ENCODE measurements around the gene P4HA1.
"Not testable (repeated sequence)": the region's sequence is repeated elsewhere in the genome, so short reads cannot be mapped to it uniquely, and the experiment has no call there.

P4HA1 gene

DNA sequence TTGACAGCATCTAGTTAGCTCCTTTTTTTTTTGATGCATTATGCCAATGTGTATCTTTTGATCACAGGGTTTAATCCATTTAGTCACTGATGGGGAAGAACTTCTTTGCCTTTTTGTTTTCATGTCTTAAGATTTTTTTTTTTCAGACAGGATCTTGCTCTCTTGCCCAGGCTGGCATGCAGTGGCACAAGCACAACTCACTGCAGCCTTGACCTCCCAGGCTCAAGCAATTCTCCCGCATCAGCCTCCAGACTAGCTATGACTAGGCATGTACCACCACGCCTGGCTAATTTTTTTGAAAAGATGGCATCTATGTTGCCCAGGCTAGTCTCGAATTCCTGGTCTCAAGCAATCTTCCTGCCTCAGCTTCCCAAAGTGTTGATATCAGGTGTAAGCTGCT is 95.7 kb downstream of the P4HA1 start:
- DNase-seq (ENCODE audit: low read depth in 2 of 2) = no peak
- TF ChIP-seq, protein P1, sequence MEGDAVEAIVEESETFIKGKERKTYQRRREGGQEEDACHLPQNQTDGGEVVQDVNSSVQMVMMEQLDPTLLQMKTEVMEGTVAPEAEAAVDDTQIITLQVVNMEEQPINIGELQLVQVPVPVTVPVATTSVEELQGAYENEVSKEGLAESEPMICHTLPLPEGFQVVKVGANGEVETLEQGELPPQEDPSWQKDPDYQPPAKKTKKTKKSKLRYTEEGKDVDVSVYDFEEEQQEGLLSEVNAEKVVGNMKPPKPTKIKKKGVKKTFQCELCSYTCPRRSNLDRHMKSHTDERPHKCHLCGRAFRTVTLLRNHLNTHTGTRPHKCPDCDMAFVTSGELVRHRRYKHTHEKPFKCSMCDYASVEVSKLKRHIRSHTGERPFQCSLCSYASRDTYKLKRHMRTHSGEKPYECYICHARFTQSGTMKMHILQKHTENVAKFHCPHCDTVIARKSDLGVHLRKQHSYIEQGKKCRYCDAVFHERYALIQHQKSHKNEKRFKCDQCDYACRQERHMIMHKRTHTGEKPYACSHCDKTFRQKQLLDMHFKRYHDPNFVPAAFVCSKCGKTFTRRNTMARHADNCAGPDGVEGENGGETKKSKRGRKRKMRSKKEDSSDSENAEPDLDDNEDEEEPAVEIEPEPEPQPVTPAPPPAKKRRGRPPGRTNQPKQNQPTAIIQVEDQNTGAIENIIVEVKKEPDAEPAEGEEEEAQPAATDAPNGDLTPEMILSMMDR (IDR thresholded peaks at IDR 0.05; ENCODE audit: low read depth, low read length) = no peak

DNA sequence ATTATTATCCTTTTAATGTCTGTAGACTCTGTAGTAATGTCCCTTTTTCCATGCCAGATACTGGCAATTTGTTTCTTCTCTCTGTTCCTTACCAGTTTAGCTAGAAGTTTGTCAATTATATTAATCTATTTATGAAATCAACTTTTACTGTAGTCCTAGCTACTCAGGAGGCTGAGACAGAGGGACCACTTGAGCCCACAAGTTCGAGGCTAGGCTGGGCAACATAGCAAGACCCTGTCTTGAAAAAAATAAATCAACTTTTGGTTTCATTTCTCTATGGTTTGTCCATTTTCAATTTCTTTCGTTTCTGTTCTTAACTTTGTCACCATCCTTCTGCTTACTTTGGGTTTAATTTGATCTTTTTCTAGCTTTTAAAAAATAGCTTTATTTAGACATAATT is 99.6 kb downstream of the P4HA1 start:
- TF ChIP-seq, protein P1 (IDR thresholded peaks at IDR 0.05; ENCODE audit: low read depth, low read length) = no peak
- no peak overlapping the region for H3K4me3 ChIP-seq (replicated peaks in 1 of 2; ENCODE audit: low read depth in 2 of 2, low read length in 2 of 2)
- no peak for DNase-seq (ENCODE audit: low read depth in 2 of 2)

More for the DNA sequence above, 95.7 kb downstream of the P4HA1 start:
- no peak overlapping the region for H3K4me3 ChIP-seq (replicated peaks in 1 of 2; ENCODE audit: low read depth in 2 of 2, low read length in 2 of 2)

DNA sequence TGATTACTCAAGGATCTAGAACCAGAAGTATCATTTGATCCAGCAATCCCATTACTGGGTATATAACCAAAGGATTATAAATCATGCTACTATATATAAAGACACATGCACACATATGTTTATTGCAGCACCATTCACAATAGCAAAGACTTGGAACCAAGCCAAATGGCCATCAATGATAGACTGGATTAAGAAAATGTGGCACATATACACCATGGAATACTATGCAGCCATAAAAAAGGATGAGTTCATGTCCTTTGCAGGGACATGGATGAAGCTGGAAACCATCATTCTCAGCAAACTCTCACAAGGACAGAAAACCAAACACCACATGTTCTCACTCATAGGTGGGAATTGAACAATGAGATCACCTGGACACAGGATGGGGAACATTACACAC is 101.2 kb downstream of the P4HA1 start:
- H3K4me3 ChIP-seq (replicated peaks in 1 of 2; ENCODE audit: low read depth in 2 of 2, low read length in 2 of 2); DNase-seq (ENCODE audit: low read depth in 2 of 2): not testable (repeated sequence)

DNA sequence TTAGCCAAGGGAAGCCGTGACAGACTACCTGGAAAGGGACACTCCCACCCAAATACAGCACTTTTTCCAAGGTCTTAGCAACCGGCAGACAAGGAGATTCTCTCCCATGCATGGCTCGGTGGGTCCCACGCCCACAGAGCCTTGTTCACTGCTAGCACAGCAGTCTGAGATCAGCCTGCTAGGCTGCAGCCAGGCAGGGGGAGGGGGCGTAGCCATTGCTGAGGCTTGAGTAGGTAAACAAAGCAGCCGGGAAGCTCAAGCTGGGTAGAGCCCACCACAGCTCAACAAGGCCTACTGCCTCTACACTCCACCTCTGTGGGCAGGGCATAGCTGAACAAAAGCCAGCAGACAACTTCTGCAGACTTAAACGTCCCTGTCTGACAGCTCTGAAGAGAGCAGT is 106.9 kb downstream of the P4HA1 start:
- DNase-seq (ENCODE audit: low read depth in 2 of 2); H3K4me3 ChIP-seq (replicated peaks in 1 of 2; ENCODE audit: low read depth in 2 of 2, low read length in 2 of 2): not testable (repeated sequence)

DNA sequence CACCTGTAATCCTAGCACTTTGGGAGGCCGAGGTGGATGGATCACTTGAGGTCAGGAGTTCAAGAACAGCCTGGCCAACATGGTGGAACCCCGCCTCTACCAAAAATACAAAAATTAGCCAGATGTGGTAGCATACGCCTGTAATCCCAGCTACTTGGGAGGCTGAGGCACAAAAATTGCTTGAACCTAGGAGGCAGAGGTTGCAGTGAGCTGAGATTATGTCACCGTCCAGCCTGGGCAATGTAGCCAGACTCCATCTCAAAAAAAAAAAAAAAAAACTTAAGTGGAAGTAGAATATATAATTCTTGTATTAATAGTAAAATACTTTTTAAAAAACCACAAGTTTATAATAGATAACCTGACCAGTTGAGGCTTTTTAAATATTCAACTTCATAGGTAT is 112.0 kb downstream of the P4HA1 start:
- H3K4me3 ChIP-seq (replicated peaks in 1 of 2; ENCODE audit: low read depth in 2 of 2, low read length in 2 of 2); DNase-seq (ENCODE audit: low read depth in 2 of 2): not testable (repeated sequence)

GRCh38 chr10:72981882-72982529 is 114.7 kb downstream of the P4HA1 start:
- TF ChIP-seq, protein P1 (IDR thresholded peaks at IDR 0.05; ENCODE audit: low read depth, low read length) = no peak
- no peak overlapping the region for H3K4me3 ChIP-seq (replicated peaks in 1 of 2; ENCODE audit: low read depth in 2 of 2, low read length in 2 of 2)
- DNase-seq (ENCODE audit: low read depth in 2 of 2) = peak; percentile 9 to 18

DNA sequence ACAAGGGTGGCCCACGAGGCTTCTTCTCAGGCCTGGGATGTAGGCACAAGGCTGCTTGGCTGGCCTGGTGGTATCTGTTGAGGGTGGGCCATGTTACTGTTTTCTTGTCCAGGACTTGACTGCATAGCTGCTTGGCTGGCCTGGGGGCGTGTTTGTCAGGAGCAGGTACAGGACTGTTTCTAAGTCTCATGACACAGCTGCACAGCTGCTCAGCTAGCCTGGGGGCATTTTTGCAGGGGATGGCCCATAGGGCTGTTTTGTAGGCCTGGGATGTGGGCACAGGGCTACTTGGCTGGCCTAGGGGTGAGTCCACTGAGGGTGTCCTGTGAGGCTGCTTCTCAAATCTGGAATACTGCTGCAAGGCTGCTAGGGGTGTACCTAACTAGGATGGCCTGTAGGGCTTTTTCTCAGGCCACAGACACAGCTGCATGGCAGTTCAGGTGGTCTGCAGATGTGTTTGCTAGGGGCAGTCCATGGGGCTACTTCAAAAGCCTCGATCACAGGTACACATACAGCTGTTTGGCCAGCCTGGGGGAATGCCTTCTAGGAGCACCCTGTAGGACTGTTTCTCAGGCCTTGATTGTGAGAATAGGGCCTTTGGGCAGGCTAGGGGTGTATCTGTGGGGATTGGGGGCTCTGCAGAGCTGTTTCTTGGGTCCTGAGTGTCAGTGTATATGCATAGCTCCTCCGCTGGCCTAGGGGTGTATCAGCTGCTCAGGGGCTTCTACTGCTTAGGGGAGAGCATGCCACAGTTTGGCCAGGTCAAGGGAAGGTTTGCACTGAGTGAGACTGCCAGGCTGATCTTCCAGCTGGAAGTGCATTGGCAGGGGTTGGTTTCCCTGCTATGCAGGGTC is 115.4 kb downstream of the P4HA1 start:
- no peak for DNase-seq (ENCODE audit: low read depth in 2 of 2)
- TF ChIP-seq, protein P1 (IDR thresholded peaks at IDR 0.05; ENCODE audit: low read depth, low read length) = no peak
- no peak overlapping the region for H3K4me3 ChIP-seq (replicated peaks in 1 of 2; ENCODE audit: low read depth in 2 of 2, low read length in 2 of 2)

GRCh38 chr10:72980348-72980747 is 116.3 kb downstream of the P4HA1 start:
- TF ChIP-seq, protein P1 (IDR thresholded peaks at IDR 0.05; ENCODE audit: low read depth, low read length) = no peak
- DNase-seq (ENCODE audit: low read depth in 2 of 2) = no peak
- no peak overlapping the region for H3K4me3 ChIP-seq (replicated peaks in 1 of 2; ENCODE audit: low read depth in 2 of 2, low read length in 2 of 2)
